ENCODE measurements around the gene EPB41L5. TPM values are rescaled to one million over a fixed set of nuclear protein-coding genes. Genes with fewer than 3 reads are reported as not detected.

Gene EPB41L5
- total and polyA plus RNA-seq, 2 donors (not counting 3 experiments of a cell fraction or from before 2014, with no cell fraction given): 8.4 to 13.6 TPM

- Histone ChIP-seq H3K36me3 (ENCODE audit: control insufficient read depth in 2 of 2, extremely low read depth in 1 of 2, insufficient read depth in 2 of 2, low read length in 2 of 2) (no peaks in the 10 kb centered on the region), H4K20me1 (replicated peaks; ENCODE audit: control insufficient read depth, extremely low read depth, insufficient read depth, low read length) (no peaks in the 10 kb centered on the region), H3K79me2 (ENCODE audit: control insufficient read depth, insufficient read depth, low read length) (no peaks in the 10 kb centered on the region), H3K27me3 (ENCODE audit: control insufficient read depth in 2 of 2, insufficient read depth in 2 of 2, low read length in 2 of 2) (no peaks in the 10 kb centered on the region), H3K27ac (ENCODE audit: insufficient read depth, low read depth, low read length) (no peak overlapping the region), H3K9ac (replicated peaks; ENCODE audit: extremely low read depth, insufficient read depth, low read length) (no peak overlapping the region), H3K9me1 (replicated peaks; ENCODE audit: control insufficient read depth, extremely low read depth, insufficient read depth, low read length) (no peaks in the 10 kb centered on the region), H3K4me3 (replicated peaks in 1 of 3; ENCODE audit: insufficient read depth in 1 of 3, low read depth in 1 of 3, low read length in 3 of 3) (no peak overlapping the region), H3K4me2 (ENCODE audit: insufficient read depth, low read length) (no peak overlapping the region), H3K9me3 (replicated peaks; ENCODE audit: control insufficient read depth, insufficient read depth, low read length) (no peaks in the 10 kb centered on the region), H2AFZ (ENCODE audit: low read depth, low read length) (no peak overlapping the region), H3K4me1 (ENCODE audit: control insufficient read depth, extremely low read depth, insufficient read depth, low read length) (no peaks in the 10 kb centered on the region)
- ChIA-PET CTCF (interaction anchor here (1.0 to 1.5 kb wide), 2 partner anchors 74 to 398 kb away, joined by 3 to 4 read pairs; no protein-coding TSS in a partner anchor), POLR2A (no interaction called here)
- no TSS peak for BruUV-seq (replicated peaks)
- DNase-seq (ENCODE audit: low read depth, low spot score) (no peak), FAIRE-seq (no peak)
- dilution Hi-C loops (cut with MboI; ENCODE audit: extremely low pct_ligation_motif_present, low sequenced_read_pairs): no loop called here
- intact Hi-C loops (cut with micrococcal nuclease): loop anchor here (10.0 kb wide), 1 partner anchor 276 kb away; no protein-coding TSS in a partner anchor
- no peak for TF ChIP-seq POLR2AphosphoS5 (IDR thresholded peaks at IDR 0.05; ENCODE audit: insufficient read depth, low read depth, low read length)
- no peak for TF ChIP-seq JUN (IDR thresholded peaks at IDR 0.05; ENCODE audit: borderline replicate concordance, insufficient read depth, insufficient read length, low read depth)
- no peak for TF ChIP-seq EZH2 (IDR thresholded peaks at IDR 0.05; ENCODE audit: borderline replicate concordance, low read depth, low read length, severe bottlenecking)
- TF ChIP-seq CTCF (IDR thresholded peaks at IDR 0.05; ENCODE audit: extremely low read depth in 1 of 2, insufficient read depth in 1 of 2, low read depth in 1 of 2, low read length in 2 of 2): no peak
- no peak for TF ChIP-seq POLR2A (IDR thresholded peaks at IDR 0.05; ENCODE audit: low read depth, low read length)
- no peak for TF ChIP-seq MAX (IDR thresholded peaks at IDR 0.05; ENCODE audit: insufficient read depth, insufficient read length)
- no peak for TF ChIP-seq MYC (IDR thresholded peaks at IDR 0.05; ENCODE audit: low read depth, low read length)
- TF ChIP-seq GATA2 (IDR thresholded peaks at IDR 0.05; ENCODE audit: insufficient read depth, insufficient read length, low read depth, low read length): no peak
Observed at GRCh38 chr2:120100627-120101026, 87.8 kb downstream of the EPB41L5 start.
